A549 (cell line): ENCODE data around the gene HOXB3. TPM values are rescaled to one million over a fixed set of nuclear protein-coding genes. Genes with fewer than 3 reads are reported as not detected.
A peak's percentile ranks its signal among the peaks of the same experiment; 100 is the strongest.

Experiments
- ATAC-seq, 2 experiments: fragments of 200-7000 bp in 1 of 2; fragments of >200 bp in 1 of 2; cut with Nextera tagmentation in 1 of 2; cut with Tn5 transposase in 1 of 2; 3 replicates each; pipeline versions ENCODE4 v1.8.0 to v1.9.1; 2018 to 2020; ENCODE audit warnings: mild to moderate bottlenecking in 1 of 2, moderate library complexity in 1 of 2
- CTCF ChIA-PET: fragments of 300-600 bp; sonication (Branson Sonifier 250); formaldehyde crosslinking; extraction: SDS; loops from one replicate; lab custom pipeline; 2021; ENCODE audit warnings: antibody characterized with exemption, inconsistent platforms; lab: Yijun Ruan, JAX
- POLR2A ChIA-PET: fragments of 350-600 bp; formaldehyde crosslinking; extraction: SDS; loops from one replicate; lab custom pipeline; 2021; ENCODE audit warnings: antibody characterized with exemption, inconsistent platforms; lab: Yijun Ruan, JAX
- DNase-seq, 2 experiments: peaks; one replicate each; pipeline versions ENCODE4 v3.0.0 to v3.0.0-alpha.2; 2011 to 2016; ENCODE audit warnings: low read depth in 1 of 2, low spot score in 1 of 2
- FAIRE-seq: peaks from 2 replicates; lab custom pipeline; 2011; peaks lifted over from hg19 to GRCh38; lab: Jason Lieb, UNC
- H3K27ac ChIP-seq, 2 experiments: fragments of >200 bp; sonication (Bioruptor Twin); formaldehyde crosslinking; 3 replicates each; pipeline ENCODE4 v1.5.1; 2016 to 2017
- H3K4me1 ChIP-seq: fragments of >200 bp; sonication (Bioruptor Twin); formaldehyde crosslinking; 3 replicates; pipeline ENCODE4 v1.6.1; 2016
- H3K4me2 ChIP-seq: fragments of >200 bp; sonication (Bioruptor Twin); formaldehyde crosslinking; 3 replicates; pipeline ENCODE4 v1.6.1; 2016
- H3K4me3 ChIP-seq: fragments of >200 bp; sonication (Bioruptor Twin); formaldehyde crosslinking; 3 replicates; pipeline ENCODE4 v1.5.1; 2016
- H3K9me3 ChIP-seq: fragments of >200 bp; sonication (Bioruptor Twin); formaldehyde crosslinking; 3 replicates; pipeline ENCODE4 v1.6.1; 2016
- BCL3 ChIP-seq: fragments of >200 bp; sonication (Bioruptor Twin); formaldehyde crosslinking; IDR thresholded peaks from 3 replicates; pipeline ENCODE4 v1.6.1; 2016
- BHLHE40 ChIP-seq: IDR thresholded peaks from 2 replicates; pipeline ENCODE4 v1.6.1; 2012; ENCODE audit warnings: low read depth, low read length, inconsistent platforms
- CHD2 ChIP-seq: fragments of 150-350 bp; IDR thresholded peaks from 2 replicates; pipeline ENCODE4 v1.6.1; 2014; ENCODE audit warnings: low read length; ENCODE audit not compliant: partially characterized antibody
- CHD4 ChIP-seq: fragments of 200-600 bp; sonication (generic); IDR thresholded peaks from 2 replicates; pipeline ENCODE4 v1.6.1; 2016; ENCODE audit warnings: antibody characterized with exemption, mild to moderate bottlenecking, borderline replicate concordance
- EHMT2 ChIP-seq: fragments of 200-600 bp; sonication (generic); IDR thresholded peaks from 2 replicates; pipeline ENCODE4 v1.6.1; 2016; ENCODE audit warnings: antibody characterized with exemption, low read depth, mild to moderate bottlenecking, moderate library complexity
- FOXS1 ChIP-seq: fragments of 250-450 bp; sonication (Bioruptor Pico); IDR thresholded peaks from 2 replicates; pipeline ENCODE4 v1.5.0; 2020; ENCODE audit warnings: mild to moderate bottlenecking, moderate library complexity
- HMGXB4 ChIP-seq: fragments of 250-450 bp; sonication (Bioruptor Pico); IDR thresholded peaks from 2 replicates; pipeline ENCODE4 v1.5.0; 2021; ENCODE audit warnings: mild to moderate bottlenecking, moderate library complexity, borderline replicate concordance
- HOXB13 ChIP-seq: fragments of 250-450 bp; sonication (Bioruptor Pico); IDR thresholded peaks from 2 replicates; pipeline ENCODE4 v1.5.0; 2020; ENCODE audit warnings: low read depth, mild to moderate bottlenecking, moderate library complexity
- KDM1A ChIP-seq: fragments of 200-600 bp; sonication (generic); IDR thresholded peaks from 2 replicates; pipeline ENCODE4 v1.6.1; 2016; ENCODE audit warnings: low read depth, mild to moderate bottlenecking
- KDM5A ChIP-seq: fragments of 200-600 bp; sonication (generic); IDR thresholded peaks from 2 replicates; pipeline ENCODE4 v1.6.1; 2016; ENCODE audit warnings: antibody characterized with exemption, mild to moderate bottlenecking
- NFE2L2 ChIP-seq: fragments of 150-350 bp; conservative IDR thresholded peaks from 2 replicates; pipeline ENCODE4 v1.6.1; 2014; ENCODE audit warnings: low read length
- NR3C1 ChIP-seq: fragments of >200 bp; sonication (Bioruptor Twin); formaldehyde crosslinking; IDR thresholded peaks from 3 replicates; pipeline ENCODE4 v1.6.1; 2017
- POLR2A ChIP-seq: IDR thresholded peaks from 2 replicates; pipeline ENCODE4 v1.6.1; 2012; ENCODE audit warnings: mild to moderate bottlenecking, low read length
- RARB ChIP-seq: fragments of 250-450 bp; sonication (Bioruptor Pico); IDR thresholded peaks from 2 replicates; pipeline ENCODE4 v1.8.0; 2021; ENCODE audit warnings: mild to moderate bottlenecking, moderate library complexity
- RFX5 ChIP-seq: fragments of 450-650 bp; IDR thresholded peaks from 2 replicates; pipeline ENCODE4 v1.7.1; 2014; ENCODE audit warnings: antibody characterized with exemption, mild to moderate bottlenecking, moderate library complexity
- RNF2 ChIP-seq: fragments of 200-600 bp; sonication (generic); IDR thresholded peaks from 2 replicates; pipeline ENCODE4 v1.6.1; 2016; ENCODE audit warnings: low read depth, mild to moderate bottlenecking, antibody characterized with exemption, moderate library complexity, borderline replicate concordance
- SREBF2 ChIP-seq: fragments of 450-650 bp; IDR thresholded peaks from 2 replicates; pipeline ENCODE4 v1.6.1; 2014; ENCODE audit warnings: mild to moderate bottlenecking, moderate library complexity
- TFCP2L1 ChIP-seq: fragments of 250-450 bp; sonication (Bioruptor Pico); IDR thresholded peaks from 2 replicates; pipeline ENCODE4 v1.5.0; 2021; ENCODE audit warnings: mild to moderate bottlenecking
- USF2 ChIP-seq: fragments of 450-650 bp; IDR thresholded peaks from 2 replicates; pipeline ENCODE4 v1.6.1; 2014; ENCODE audit warnings: antibody characterized with exemption
- WGBS: methylation state at CpG from one replicate; pipeline ENCODE4 v1.1.6; 2017; ENCODE audit errors: missing lambda C conversion rate; 5-methylcytosine and 5-hydroxymethylcytosine counted together
- polyA plus RNA-seq, 4 experiments: library from polyadenylated mRNA; depleted of rRNA in 3 of 4; stranded (reverse); fragments of >200 nt; fragmentation: RNase III in 1 of 4; extraction: RNeasy Plus Mini Kit Qiagen cat#74134 plus additional on column Dnase treatment in 1 of 4; gene quantifications; 2 replicates in 3 of 4; 3 replicates in 1 of 4; pipeline ENCODE4 v1.2.3, GENCODE V29; 2011 to 2017
- TF ChIP-seq, protein P1 (sequence below): IDR thresholded peaks from 2 replicates; pipeline ENCODE4 v1.6.1; 2012
- TF ChIP-seq, protein P2 (sequence below): IDR thresholded peaks from 2 replicates; pipeline ENCODE4 v1.6.1; 2012

Gene HOXB3
- polyA plus RNA-seq, 2 of the 4 experiments (the other 2 are of a cell fraction), result 8.6 to 17.0 TPM

DNA sequence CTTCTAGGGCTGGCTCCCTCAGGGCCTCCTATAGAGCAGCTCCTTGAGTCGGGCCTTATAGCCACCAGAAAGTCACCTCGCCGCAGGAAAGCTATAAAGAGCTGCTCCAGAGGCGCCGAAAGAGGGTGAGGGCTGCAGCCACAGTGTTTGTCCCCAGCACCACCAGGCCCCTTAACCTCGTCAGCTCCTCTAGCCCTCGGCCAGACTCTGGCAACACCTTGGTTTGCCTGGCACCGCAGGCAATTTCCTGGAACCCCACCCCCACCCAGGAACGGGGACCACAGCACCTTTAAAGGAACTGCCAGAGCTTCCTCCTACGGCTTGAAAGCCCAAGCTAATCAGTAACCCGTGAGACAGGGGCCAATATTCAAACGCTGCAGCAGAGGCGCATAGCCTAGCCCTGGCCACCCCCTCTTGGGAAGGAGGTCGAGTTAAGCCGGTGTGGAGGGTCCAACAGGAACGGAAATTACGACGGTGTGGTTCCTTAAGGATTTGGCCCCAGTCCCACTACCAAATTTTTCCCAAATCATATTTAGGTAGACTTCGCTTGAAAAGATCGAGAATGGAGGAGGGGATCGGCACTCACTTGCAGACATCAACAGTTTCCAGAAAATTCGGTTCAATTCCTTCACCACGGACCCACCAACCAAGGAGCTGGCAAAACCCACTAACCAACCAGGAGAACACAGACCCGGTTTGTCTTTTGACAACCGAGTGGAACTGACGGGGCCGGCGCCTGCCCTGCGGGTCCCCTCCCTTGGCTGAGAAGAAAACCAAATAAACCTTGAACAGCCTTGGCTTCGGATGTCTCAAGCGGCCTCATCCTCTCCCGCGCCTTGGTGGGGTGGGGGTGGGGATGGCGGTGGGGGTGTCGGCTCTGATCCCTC, 11.7 kb upstream of the HOXB3 start:
- ATAC-seq (peak; percentile 0 to 47; a peak in 3 of 6 replicates), DNase-seq (peak; percentile 54 to 58), FAIRE-seq (no peak)
- ChIA-PET POLR2A (no interaction called here), CTCF (interaction anchor here (0.7 to 2.6 kb wide), 19 partner anchors 8 to 571 kb away, joined by 3 to 8 read pairs (median 3); no protein-coding TSS in a partner anchor)
- TF ChIP-seq TFCP2L1 (CRISPR knock-in tag) (no peak), POLR2A (peak; percentile 39)
- peak overlapping the region; percentile 91 for H3K4me2 ChIP-seq
- peaks cover 33% of the 10 kb centered on the region for H3K4me1 ChIP-seq
- WGBS, result 7% methylated on average over 34 of the region's 35 CpGs
- H3K9me3 ChIP-seq, result no peaks in the 10 kb centered on the region
- peak overlapping the region; percentile 59 for H3K4me3 ChIP-seq
- peak overlapping the region; percentile 91 to 95 for H3K27ac ChIP-seq

DNA sequence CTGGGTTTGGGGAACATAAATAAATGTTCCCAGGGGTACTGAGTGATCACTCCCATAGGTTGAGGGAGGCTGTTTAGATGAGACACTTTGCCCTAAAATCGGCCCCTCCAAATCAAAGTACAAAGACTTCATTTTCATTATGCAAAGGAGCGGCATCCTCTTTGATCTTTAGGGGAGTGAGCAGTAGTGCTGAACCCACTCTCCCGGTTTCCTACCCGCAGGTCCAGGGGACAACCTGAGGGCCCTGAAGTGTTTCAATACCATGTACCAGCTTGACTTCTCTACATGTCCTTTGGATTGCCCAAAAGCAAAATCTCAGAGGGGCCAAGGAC, 11.1 kb upstream of the HOXB3 start:
- Histone ChIP-seq H3K4me1 (peaks cover 33% of the 10 kb centered on the region), H3K27ac (peak overlapping the region; percentile 91 to 95), H3K4me2 (peak overlapping the region; percentile 91), H3K4me3 (peak overlapping the region; percentile 59), H3K9me3 (no peaks in the 10 kb centered on the region)
- no peak for ATAC-seq
- DNase-seq, result no peak
- no peak for FAIRE-seq
- ChIA-PET POLR2A (no interaction called here), CTCF (interaction anchor here (0.7 to 2.6 kb wide), 13 partner anchors 9 to 570 kb away, joined by 3 to 8 read pairs (median 3); no protein-coding TSS in a partner anchor)
- WGBS, result 54% methylated on average over 4 of the region's 4 CpGs
- TF ChIP-seq USF2 (no peak), EHMT2 (no peak), CHD4 (no peak), KDM5A (no peak), RFX5 (no peak), TFCP2L1 (CRISPR knock-in tag) (no peak), NR3C1 (no peak), SREBF2 (no peak), KDM1A (no peak), RNF2 (no peak), HOXB13 (CRISPR knock-in tag) (no peak), HMGXB4 (CRISPR knock-in tag) (no peak), FOXS1 (CRISPR knock-in tag) (no peak), RARB (CRISPR knock-in tag) (no peak), BHLHE40 (no peak), BCL3 (no peak), NFE2L2 (no peak), CHD2 (no peak)
- TF ChIP-seq, protein P1, sequence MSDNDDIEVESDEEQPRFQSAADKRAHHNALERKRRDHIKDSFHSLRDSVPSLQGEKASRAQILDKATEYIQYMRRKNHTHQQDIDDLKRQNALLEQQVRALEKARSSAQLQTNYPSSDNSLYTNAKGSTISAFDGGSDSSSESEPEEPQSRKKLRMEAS, result no peak
- TF ChIP-seq, protein P2, sequence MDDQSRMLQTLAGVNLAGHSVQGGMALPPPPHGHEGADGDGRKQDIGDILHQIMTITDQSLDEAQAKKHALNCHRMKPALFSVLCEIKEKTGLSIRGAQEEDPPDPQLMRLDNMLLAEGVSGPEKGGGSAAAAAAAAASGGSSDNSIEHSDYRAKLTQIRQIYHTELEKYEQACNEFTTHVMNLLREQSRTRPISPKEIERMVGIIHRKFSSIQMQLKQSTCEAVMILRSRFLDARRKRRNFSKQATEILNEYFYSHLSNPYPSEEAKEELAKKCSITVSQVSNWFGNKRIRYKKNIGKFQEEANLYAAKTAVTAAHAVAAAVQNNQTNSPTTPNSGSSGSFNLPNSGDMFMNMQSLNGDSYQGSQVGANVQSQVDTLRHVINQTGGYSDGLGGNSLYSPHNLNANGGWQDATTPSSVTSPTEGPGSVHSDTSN, result no peak
